SK-N-SH (cell line): ENCODE results near the gene AKTIP. TPM values are rescaled to one million over a fixed set of nuclear protein-coding genes. Genes with fewer than 3 reads are reported as not detected.

ENCODE experiments used
- CTCF ChIA-PET: fragments of 300-600, 350-600 bp; formaldehyde crosslinking; extraction: SDS; loops from one replicate; lab custom pipeline; 2021; lab: Yijun Ruan, JAX
- POLR2A ChIA-PET: fragments of 350-600 bp; sonication (Branson Sonifier 250); formaldehyde crosslinking; extraction: SDS; loops from one replicate; lab custom pipeline; 2020; ENCODE audit warnings: antibody characterized with exemption, inconsistent platforms; lab: Yijun Ruan, JAX
- DNase-seq: peaks from one replicate; pipeline ENCODE4 v3.0.0; 2012
- H2AFZ ChIP-seq: fragments of 200-600 bp; sonication (generic); 2 replicates; pipeline ENCODE4 v1.8.1; 2016; ENCODE audit warnings: antibody characterized with exemption, mild to moderate bottlenecking, low read depth
- H3F3A ChIP-seq: fragments of 200-600 bp; sonication (generic); replicated peaks from 2 replicates; pipeline ENCODE3; 2016; ENCODE audit warnings: antibody characterized with exemption, mild to moderate bottlenecking; ENCODE audit not compliant: insufficient read depth
- H3K27ac ChIP-seq, 2 experiments: fragments of 200-500 bp in 1 of 2; fragments of 200-600 bp in 1 of 2; sonication (Bioruptor generic) in 1 of 2; sonication (generic), shearing (Covaris generic) in 1 of 2; 2 replicates each; pipeline versions ENCODE4 v1.5.1 to v1.6.1; 2014 to 2016; ENCODE audit warnings: low read depth in 2 of 2, inconsistent platforms in 1 of 2, low read length in 1 of 2, mild to moderate bottlenecking in 1 of 2, mixed read lengths in 1 of 2
- H3K27me3 ChIP-seq: fragments of 200-600 bp; sonication (generic), shearing (Covaris generic); 2 replicates; pipeline ENCODE4 v1.6.1; 2016; ENCODE audit warnings: mixed run types; ENCODE audit not compliant: insufficient read depth
- H3K36me3 ChIP-seq, 2 experiments: fragments of 200-500 bp in 1 of 2; fragments of 200-600 bp in 1 of 2; sonication (Bioruptor generic) in 1 of 2; sonication (generic) in 1 of 2; replicated peaks in 1 of 2; 2 replicates each; pipeline versions ENCODE3 to v1.5.1; 2014 to 2016; ENCODE audit warnings: low read length in 1 of 2, mild to moderate bottlenecking in 1 of 2; ENCODE audit not compliant: insufficient read depth in 2 of 2, control insufficient read depth in 1 of 2
- H3K4me1 ChIP-seq, 2 experiments: fragments of 200-500 bp in 1 of 2; fragments of 200-600 bp in 1 of 2; sonication (Bioruptor generic) in 1 of 2; sonication (generic), shearing (Covaris generic) in 1 of 2; 2 replicates each; pipeline versions ENCODE4 v1.5.1 to v1.6.1; 2014 to 2016; ENCODE audit warnings: low read depth in 1 of 2, low read length in 1 of 2, mixed run types in 1 of 2; ENCODE audit not compliant: insufficient read depth in 2 of 2, control insufficient read depth in 1 of 2
- H3K4me2 ChIP-seq: fragments of 200-600 bp; sonication (generic), shearing (Covaris generic); 2 replicates; pipeline ENCODE4 v1.6.1; 2017; ENCODE audit warnings: mixed run types
- H3K4me3 ChIP-seq, 2 experiments: fragments of 200-500 bp in 1 of 2; fragments of 200-600 bp in 1 of 2; sonication (Bioruptor generic) in 1 of 2; sonication (generic), shearing (Covaris generic) in 1 of 2; 2 replicates each; pipeline versions ENCODE4 v1.5.1 to v1.8.1; 2014 to 2016; ENCODE audit warnings: low read depth in 2 of 2, inconsistent platforms in 1 of 2, low read length in 1 of 2, mild to moderate bottlenecking in 1 of 2, mixed read lengths in 1 of 2, moderate library complexity in 1 of 2
- H3K79me2 ChIP-seq: fragments of 200-600 bp; sonication (generic); 2 replicates; pipeline ENCODE4 v1.8.1; 2017; ENCODE audit warnings: mild to moderate bottlenecking; ENCODE audit not compliant: insufficient read depth
- H3K9ac ChIP-seq: fragments of 200-600 bp; sonication (generic); 2 replicates; pipeline ENCODE4 v1.6.1; 2017; ENCODE audit warnings: mixed run types
- H3K9me2 ChIP-seq: fragments of 200-600 bp; sonication (generic); 2 replicates; pipeline ENCODE4 v1.6.1; 2017; ENCODE audit warnings: mixed run types
- H3K9me3 ChIP-seq: fragments of 200-600 bp; sonication (generic); 2 replicates; pipeline ENCODE4 v1.6.1; 2017; ENCODE audit warnings: mixed run types, mild to moderate bottlenecking, moderate library complexity
- H4K20me1 ChIP-seq: fragments of 200-600 bp; sonication (generic); 2 replicates; pipeline ENCODE4 v1.6.1; 2017; ENCODE audit warnings: mild to moderate bottlenecking, mixed run types; ENCODE audit not compliant: insufficient read depth
- CHD2 ChIP-seq: fragments of 150-350 bp; IDR thresholded peaks from 2 replicates; pipeline ENCODE4 v1.6.1; 2018; ENCODE audit warnings: low read length; ENCODE audit not compliant: partially characterized antibody
- ELF1 ChIP-seq: IDR thresholded peaks from 2 replicates; pipeline ENCODE4 v1.4.0; 2012
- EP300 ChIP-seq, 2 experiments: IDR thresholded peaks; 2 replicates each; pipeline versions ENCODE4 v1.4.0 to v1.6.1; 2012; ENCODE audit warnings: borderline replicate concordance in 1 of 2, low read depth in 1 of 2, low read length in 1 of 2
- FOSL2 ChIP-seq: IDR thresholded peaks from 2 replicates; pipeline ENCODE4 v1.4.0; 2012; ENCODE audit warnings: low read depth, mild to moderate bottlenecking, moderate library complexity, borderline replicate concordance
- FOXJ3 ChIP-seq: sonication (generic); formaldehyde crosslinking; IDR thresholded peaks from 2 replicates; pipeline ENCODE4 v1.5.1; 2020; ENCODE audit warnings: mild to moderate bottlenecking, missing genetic modification reagents
- GABPA ChIP-seq: IDR thresholded peaks from 2 replicates; pipeline ENCODE4 v1.4.0; 2012; ENCODE audit warnings: low read depth, mild to moderate bottlenecking
- JUND ChIP-seq: IDR thresholded peaks from 2 replicates; pipeline ENCODE4 v1.4.0; 2012
- MEF2A ChIP-seq: IDR thresholded peaks from 2 replicates; pipeline ENCODE4 v1.4.0; 2012; ENCODE audit warnings: low read depth, borderline replicate concordance
- MXI1 ChIP-seq: IDR thresholded peaks from 2 replicates; pipeline ENCODE4 v1.6.1; 2012; ENCODE audit warnings: mild to moderate bottlenecking, low read depth, low read length, improper control_type of control experiment
- POLR2AphosphoS5 ChIP-seq: IDR thresholded peaks from 2 replicates; pipeline ENCODE4 v1.6.1; 2012; ENCODE audit warnings: low read depth, low read length
- RCOR1 ChIP-seq: fragments of 150-350 bp; IDR thresholded peaks from 2 replicates; pipeline ENCODE4 v1.6.1; 2017; ENCODE audit warnings: antibody characterized with exemption, low read length
- TAF1 ChIP-seq: IDR thresholded peaks from 2 replicates; pipeline ENCODE4 v1.6.1; 2012; ENCODE audit warnings: low read depth, mild to moderate bottlenecking, low read length, moderate library complexity, borderline replicate concordance
- TCF12 ChIP-seq: IDR thresholded peaks from 2 replicates; pipeline ENCODE4 v1.4.0; 2012
- YY1 ChIP-seq: IDR thresholded peaks from 2 replicates; pipeline ENCODE4 v1.4.0; 2012; ENCODE audit warnings: low read depth, mild to moderate bottlenecking
- WGBS: methylation state at CpG from one replicate; pipeline ENCODE4 v1.1.6; 2017; ENCODE audit warnings: low lambda C conversion rate; 5-methylcytosine and 5-hydroxymethylcytosine counted together
- polyA plus RNA-seq, 3 experiments: library from polyadenylated mRNA; depleted of rRNA; stranded (reverse); fragments of >200 nt; gene quantifications; 2 replicates each; pipeline ENCODE4 v1.2.3, GENCODE V29; 2012
- small RNA-seq, 7 experiments: library from RNA; depleted of rRNA; stranded (forward); fragments of <200 nt; gene quantifications; one replicate each; pipeline ENCODE3, GENCODE V24; 2012
- TF ChIP-seq, protein P1 (sequence below): fragments of 150-350 bp; IDR thresholded peaks from 2 replicates; pipeline ENCODE4 v1.6.1; 2017; ENCODE audit warnings: antibody characterized with exemption, low read length, low read depth, borderline replicate concordance
- TF ChIP-seq, protein P2 (sequence below): IDR thresholded peaks from 2 replicates; pipeline ENCODE4 v1.4.0; 2012; ENCODE audit warnings: low read depth, borderline replicate concordance
- TF ChIP-seq, protein P3 (sequence below): IDR thresholded peaks from 2 replicates; pipeline ENCODE4; 2012

The AKTIP gene
- polyA plus RNA-seq, 1 of the 3 experiments (the other 2 are of a cell fraction): 21.0 TPM

DNA sequence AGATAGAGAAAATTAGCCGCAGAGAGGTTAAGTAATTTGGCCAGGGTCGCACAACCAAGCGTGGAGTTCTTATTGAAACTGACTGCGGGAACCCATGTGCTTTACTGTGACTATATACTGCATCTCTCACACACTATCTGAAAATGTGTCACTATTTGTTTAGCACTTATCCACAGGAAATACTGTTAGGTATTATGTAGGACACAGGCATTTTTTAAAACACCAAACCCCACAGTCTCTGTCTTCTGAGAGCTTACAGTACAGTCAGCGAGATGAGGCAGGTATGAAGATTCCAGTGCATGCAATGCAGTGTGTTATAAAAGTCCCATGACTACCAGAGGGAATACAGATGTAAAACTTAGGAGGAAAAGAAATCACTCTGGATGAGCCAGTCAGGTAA is 57.5 kb downstream of the AKTIP start:
- Histone ChIP-seq H3F3A (peaks cover 10% of the 10 kb centered on the region), H3K79me2 (no peaks in the 10 kb centered on the region; the same call in 1 of the 2 replicates), H3K27ac (no peak overlapping the region), H3K36me3 (peaks cover 20 to 46% of the 10 kb centered on the region in 2 experiments), H3K27me3 (no peaks in the 10 kb centered on the region)
- CTCF ChIA-PET: interaction anchor here (0.8 to 1.1 kb wide), 2 partner anchors 9 to 23 kb away, joined by 3 read pairs; no protein-coding TSS in a partner anchor
- no peak for DNase-seq
- TF ChIP-seq GABPA (no peak), EP300 (IDR thresholded peaks at IDR 0.05; ENCODE audit: borderline replicate concordance in 1 of 2, low read depth in 1 of 2, low read length in 1 of 2) (no peak), RCOR1 (no peak), MEF2A (no peak), ELF1 (no peak), TCF12 (no peak), FOSL2 (no peak), TAF1 (no peak), CHD2 (no peak), FOXJ3 (no peak), POLR2AphosphoS5 (no peak), MXI1 (no peak), JUND (no peak), YY1 (no peak)
- TF ChIP-seq, protein P1, sequence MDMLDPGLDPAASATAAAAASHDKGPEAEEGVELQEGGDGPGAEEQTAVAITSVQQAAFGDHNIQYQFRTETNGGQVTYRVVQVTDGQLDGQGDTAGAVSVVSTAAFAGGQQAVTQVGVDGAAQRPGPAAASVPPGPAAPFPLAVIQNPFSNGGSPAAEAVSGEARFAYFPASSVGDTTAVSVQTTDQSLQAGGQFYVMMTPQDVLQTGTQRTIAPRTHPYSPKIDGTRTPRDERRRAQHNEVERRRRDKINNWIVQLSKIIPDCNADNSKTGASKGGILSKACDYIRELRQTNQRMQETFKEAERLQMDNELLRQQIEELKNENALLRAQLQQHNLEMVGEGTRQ: no peak
- TF ChIP-seq, protein P2, sequence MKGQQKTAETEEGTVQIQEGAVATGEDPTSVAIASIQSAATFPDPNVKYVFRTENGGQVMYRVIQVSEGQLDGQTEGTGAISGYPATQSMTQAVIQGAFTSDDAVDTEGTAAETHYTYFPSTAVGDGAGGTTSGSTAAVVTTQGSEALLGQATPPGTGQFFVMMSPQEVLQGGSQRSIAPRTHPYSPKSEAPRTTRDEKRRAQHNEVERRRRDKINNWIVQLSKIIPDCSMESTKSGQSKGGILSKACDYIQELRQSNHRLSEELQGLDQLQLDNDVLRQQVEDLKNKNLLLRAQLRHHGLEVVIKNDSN: no peak
- TF ChIP-seq, protein P3, sequence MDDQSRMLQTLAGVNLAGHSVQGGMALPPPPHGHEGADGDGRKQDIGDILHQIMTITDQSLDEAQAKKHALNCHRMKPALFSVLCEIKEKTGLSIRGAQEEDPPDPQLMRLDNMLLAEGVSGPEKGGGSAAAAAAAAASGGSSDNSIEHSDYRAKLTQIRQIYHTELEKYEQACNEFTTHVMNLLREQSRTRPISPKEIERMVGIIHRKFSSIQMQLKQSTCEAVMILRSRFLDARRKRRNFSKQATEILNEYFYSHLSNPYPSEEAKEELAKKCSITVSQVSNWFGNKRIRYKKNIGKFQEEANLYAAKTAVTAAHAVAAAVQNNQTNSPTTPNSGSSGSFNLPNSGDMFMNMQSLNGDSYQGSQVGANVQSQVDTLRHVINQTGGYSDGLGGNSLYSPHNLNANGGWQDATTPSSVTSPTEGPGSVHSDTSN: no peak
- TF ChIP-seq, all 33 proteins: peak for 0
- POLR2A ChIA-PET: no interaction called here
- Histone ChIP-seq H3K4me3 (no peak overlapping the region), H3K9me2 (no peaks in the 10 kb centered on the region), H3K9ac (no peak overlapping the region), H2AFZ (no peak overlapping the region), H3K4me2 (no peak overlapping the region), H3K4me1 (no peaks in the 10 kb centered on the region), H3K9me3 (no peaks in the 10 kb centered on the region), H4K20me1 (no peaks in the 10 kb centered on the region)
- 92% methylated on average over 5 of the region's 5 CpGs for WGBS

Small RNAs within 50 kb of the gene (small RNA-seq; reads per million reads assigned to genes)
- gene RNU6-1153P: 0 reads per million in 7 experiments

Other genes with a start within 250 kb of the AKTIP start
- 28.0 and 42.8 TPM in 2 replicates for gene RBL2, start 68.7 kb downstream of the AKTIP start, polyA plus RNA-seq (2012; rRNA removed)
- gene RPGRIP1L, start 200.7 kb upstream of the AKTIP start, polyA plus RNA-seq (2012; rRNA removed): 5.7 and 6.5 TPM in 2 replicates
- gene FTO, start 200.9 kb upstream of the AKTIP start, polyA plus RNA-seq (2012; rRNA removed): 41.2 and 49.8 TPM in 2 replicates